H9 (cell line): ENCODE results near the gene SMC5. TPM values are rescaled to one million over a fixed set of nuclear protein-coding genes. Genes with fewer than 3 reads are reported as not detected.

Source experiments
- DNase-seq: peaks from one replicate; pipeline ENCODE4 v3.0.0-alpha.2; 2017
- H2AFZ ChIP-seq: one replicate; pipeline ENCODE4 v1.6.1; 2013; ENCODE audit warnings: mild to moderate bottlenecking, low read length, control low read depth, moderate library complexity
- H2AK5ac ChIP-seq: 2 replicates; pipeline ENCODE4 v1.6.1; 2013; ENCODE audit warnings: low read length, control low read depth, mixed read lengths; ENCODE audit not compliant: insufficient read length
- H2BK120ac ChIP-seq: one replicate; pipeline ENCODE4 v1.6.1; 2013; ENCODE audit warnings: low read depth, mild to moderate bottlenecking, low read length, control low read depth, inconsistent platforms; ENCODE audit not compliant: poor library complexity, severe bottlenecking
- H2BK12ac ChIP-seq: 2 replicates; pipeline ENCODE4 v1.6.1; 2013; ENCODE audit warnings: low read length, control low read depth, mixed read lengths, low read depth; ENCODE audit not compliant: insufficient read length
- H2BK15ac ChIP-seq: 2 replicates; pipeline ENCODE4 v1.6.1; 2013; ENCODE audit warnings: low read depth, low read length, control low read depth
- H2BK20ac ChIP-seq: one replicate; pipeline ENCODE4 v1.6.1; 2013; ENCODE audit warnings: low read depth, mild to moderate bottlenecking, low read length, control low read depth, inconsistent platforms; ENCODE audit not compliant: poor library complexity, severe bottlenecking
- H2BK5ac ChIP-seq: 2 replicates; pipeline ENCODE4 v1.6.1; 2013; ENCODE audit warnings: low read length, control low read depth, mixed read lengths; ENCODE audit not compliant: insufficient read length
- H3K14ac ChIP-seq: 2 replicates; pipeline ENCODE4 v1.6.1; 2013; ENCODE audit warnings: low read length, control low read depth; ENCODE audit not compliant: insufficient read depth
- H3K18ac ChIP-seq: 2 replicates; pipeline ENCODE4 v1.6.1; 2013; ENCODE audit warnings: low read depth, mild to moderate bottlenecking, mixed read lengths, low read length, control low read depth; ENCODE audit not compliant: insufficient read length
- H3K23ac ChIP-seq: 2 replicates; pipeline ENCODE4 v1.6.1; 2013; ENCODE audit warnings: low read length, control low read depth, mixed read lengths, low read depth; ENCODE audit not compliant: insufficient read length
- H3K23me2 ChIP-seq: 2 replicates; pipeline ENCODE4 v1.6.1; 2013; ENCODE audit warnings: low read depth, mild to moderate bottlenecking, mixed read lengths, low read length, control low read depth; ENCODE audit not compliant: insufficient read length, poor library complexity, severe bottlenecking
- H3K27ac ChIP-seq: 2 replicates; pipeline ENCODE4 v1.5.1; 2013; ENCODE audit warnings: low read length, control low read depth, mixed read lengths, low read depth; ENCODE audit not compliant: insufficient read length
- H3K27me3 ChIP-seq: 2 replicates; pipeline ENCODE4 v1.6.1; 2013; ENCODE audit warnings: low read length, control low read depth, inconsistent platforms; ENCODE audit not compliant: insufficient read depth
- H3K4ac ChIP-seq: 2 replicates; pipeline ENCODE4 v1.6.1; 2013; ENCODE audit warnings: low read depth, mild to moderate bottlenecking, control low read depth, inconsistent platforms, low read length, moderate library complexity
- H3K4me1 ChIP-seq: 2 replicates; pipeline ENCODE4 v1.6.1; 2013; ENCODE audit warnings: low read length, control low read depth, inconsistent platforms; ENCODE audit not compliant: insufficient read depth
- H3K4me2 ChIP-seq: 2 replicates; pipeline ENCODE4 v1.6.1; 2013; ENCODE audit warnings: low read length, control low read depth, mixed read lengths; ENCODE audit not compliant: insufficient read length, insufficient read depth
- H3K56ac ChIP-seq: 2 replicates; pipeline ENCODE4 v1.6.1; 2013; ENCODE audit warnings: low read depth, mild to moderate bottlenecking, mixed read lengths, low read length, control low read depth; ENCODE audit not compliant: insufficient read length
- H3K79me1 ChIP-seq: 2 replicates; pipeline ENCODE4 v1.6.1; 2013; ENCODE audit warnings: low read depth, mild to moderate bottlenecking, moderate library complexity, low read length, control low read depth, inconsistent platforms; ENCODE audit not compliant: insufficient read depth, poor library complexity, severe bottlenecking
- H3K79me2 ChIP-seq: 2 replicates; pipeline ENCODE4 v1.6.1; 2013; ENCODE audit warnings: low read length, control low read depth, inconsistent platforms; ENCODE audit not compliant: insufficient read depth
- H3K9ac ChIP-seq: 2 replicates; pipeline ENCODE4 v1.6.1; 2013; ENCODE audit warnings: low read length, control low read depth, mixed read lengths; ENCODE audit not compliant: insufficient read length; ENCODE audit errors: extremely low read depth
- H3K9me3 ChIP-seq: one replicate; pipeline ENCODE4 v1.6.1; 2013; ENCODE audit warnings: low read depth, low read length, inconsistent platforms; ENCODE audit not compliant: control insufficient read depth
- H3T11ph ChIP-seq: one replicate; pipeline ENCODE4 v1.6.1; 2013; ENCODE audit warnings: mild to moderate bottlenecking, low read length, control low read depth, inconsistent platforms
- H4K20me1 ChIP-seq: one replicate; pipeline ENCODE4 v1.6.1; 2013; ENCODE audit not compliant: control insufficient read depth, insufficient read length, insufficient read depth
- H4K5ac ChIP-seq: 2 replicates; pipeline ENCODE4 v1.6.1; 2013; ENCODE audit warnings: low read depth, mild to moderate bottlenecking, mixed read lengths, low read length, control low read depth; ENCODE audit not compliant: insufficient read length
- H4K8ac ChIP-seq: replicated peaks from 2 replicates; pipeline ENCODE4 v1.6.1; 2013; ENCODE audit warnings: low read length, control low read depth, mixed read lengths, low read depth; ENCODE audit not compliant: insufficient read length
- H4K91ac ChIP-seq: 2 replicates; pipeline ENCODE4 v1.6.1; 2013; ENCODE audit warnings: low read depth, mild to moderate bottlenecking, moderate library complexity, mixed read lengths, low read length, control low read depth; ENCODE audit not compliant: insufficient read length
- H3K27ac Mint-ChIP-seq, 3 experiments: 2 replicates in 2 of 3; 3 replicates in 1 of 3; pipeline ENCODE4 v1.8.0; 2020 to 2021; ENCODE audit warnings: mixed read lengths in 3 of 3, mild to moderate bottlenecking in 1 of 3, moderate library complexity in 1 of 3
- H3K27me3 Mint-ChIP-seq: 2 replicates; pipeline ENCODE4 v1.8.0; 2021; ENCODE audit warnings: low read depth, mild to moderate bottlenecking, moderate library complexity, mixed read lengths
- H3K36me3 Mint-ChIP-seq, 3 experiments: 2 replicates in 2 of 3; 3 replicates in 1 of 3; pipeline ENCODE4 v1.8.0; 2020 to 2021; ENCODE audit warnings: low read depth in 3 of 3, mixed read lengths in 3 of 3; ENCODE audit not compliant: insufficient read depth in 1 of 3
- H3K4me1 Mint-ChIP-seq, 2 experiments: 2 replicates each; pipeline ENCODE4 v1.8.0; 2020; ENCODE audit warnings: mixed read lengths in 2 of 2
- H3K4me3 Mint-ChIP-seq, 2 experiments: 2 replicates in 1 of 2; 3 replicates in 1 of 2; pipeline ENCODE4 v1.8.0; 2020 to 2021; ENCODE audit warnings: mild to moderate bottlenecking in 2 of 2, mixed read lengths in 2 of 2, moderate library complexity in 1 of 2
- H3K9me3 Mint-ChIP-seq, 2 experiments: 2 replicates in 1 of 2; 3 replicates in 1 of 2; pipeline ENCODE4 v1.8.0; 2020; ENCODE audit warnings: mild to moderate bottlenecking in 2 of 2, mixed read lengths in 2 of 2, moderate library complexity in 1 of 2
- WGBS: extraction: QIAGEN DNeasy Blood & Tissue Kit; methylation state at CpG from one replicate; pipeline ENCODE4 v1.1.7; 2013; ENCODE audit warnings: missing lambda C conversion rate, low lambda C conversion rate, mixed read lengths; ENCODE audit not compliant: insufficient read length; ENCODE audit errors: extremely low coverage; 5-methylcytosine and 5-hydroxymethylcytosine counted together
- total RNA-seq: library from RNA; stranded (reverse); gene quantifications from 2 replicates; pipeline ENCODE4 v1.2.1, GENCODE V29; 2021
- TF ChIP-seq, protein P1 (sequence below): fragments of 200-600 bp; sonication (generic); conservative IDR thresholded peaks from 3 replicates; pipeline ENCODE4 v1.8.0; 2021; ENCODE audit warnings: antibody characterized with exemption, mild to moderate bottlenecking

SMC5 gene
- total RNA-seq, 1 experiment from 2014 or later: 29.6 TPM

DNA sequence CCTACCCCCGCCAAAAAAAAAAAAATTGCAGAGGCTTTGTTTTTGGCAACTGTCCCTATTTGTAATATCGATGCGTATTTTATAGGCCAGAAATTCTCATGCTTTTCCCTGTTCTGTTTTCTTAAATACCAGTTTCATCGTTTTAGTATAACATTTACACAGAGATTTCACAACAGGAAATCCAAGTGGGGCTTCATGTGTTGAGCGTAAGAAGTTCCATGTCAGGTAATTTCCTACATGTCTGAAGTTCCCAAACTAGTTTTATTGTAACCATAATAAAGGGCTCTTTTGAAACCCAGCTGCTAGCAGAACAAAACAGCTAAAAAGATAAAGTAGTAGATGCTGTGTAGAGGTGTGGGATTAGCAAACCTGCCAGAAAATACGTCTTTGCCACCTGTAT is 4.2 kb downstream of the SMC5 start:
- no peak overlapping the region for H2AK5ac ChIP-seq
- H4K91ac ChIP-seq: no peak overlapping the region
- no CpG with 5 or more reads among the region's 6 CpGs for WGBS
- no peak overlapping the region for H2BK15ac ChIP-seq
- H4K20me1 ChIP-seq: no peaks in the 10 kb centered on the region
- H3K23ac ChIP-seq: no peak overlapping the region
- Mint-ChIP-seq H3K36me3 (peaks cover 27 to 48% (median 43%) of the 10 kb centered on the region in 3 experiments), H3K4me3 (no peak overlapping the region), H3K27ac (no peak overlapping the region), H3K27me3 (peaks cover 2% of the 10 kb centered on the region; the same call in 1 of the 2 replicates), H3K4me1 (peaks cover 37 to 38% of the 10 kb centered on the region in 2 experiments), H3K9me3 (no peaks in the 10 kb centered on the region)
- peaks cover 19% of the 10 kb centered on the region; the same call in 1 of the 2 replicates for H3K79me2 ChIP-seq
- H2BK5ac ChIP-seq: no peak overlapping the region
- no peak overlapping the region for H2AFZ ChIP-seq
- H3K4me2 ChIP-seq: no peak overlapping the region
- H3K27me3 ChIP-seq: no peaks in the 10 kb centered on the region
- H3K9me3 ChIP-seq: no peaks in the 10 kb centered on the region
- peaks cover 4% of the 10 kb centered on the region for H3K23me2 ChIP-seq
- no peak overlapping the region for H3K14ac ChIP-seq
- H3K4me1 ChIP-seq: no peaks in the 10 kb centered on the region
- H2BK12ac ChIP-seq: no peak overlapping the region
- H2BK120ac ChIP-seq: no peak overlapping the region
- H4K5ac ChIP-seq: no peak overlapping the region
- no peak for DNase-seq
- H3K18ac ChIP-seq: no peak overlapping the region
- H2BK20ac ChIP-seq: no peak overlapping the region
- H3K56ac ChIP-seq: no peak overlapping the region
- peaks cover 9% of the 10 kb centered on the region for H3K79me1 ChIP-seq
- no peak overlapping the region for H3T11ph ChIP-seq
- no peak overlapping the region for H3K4ac ChIP-seq
- no peak overlapping the region for H4K8ac ChIP-seq
- H3K9ac ChIP-seq: no peak overlapping the region
- TF ChIP-seq, protein P1, sequence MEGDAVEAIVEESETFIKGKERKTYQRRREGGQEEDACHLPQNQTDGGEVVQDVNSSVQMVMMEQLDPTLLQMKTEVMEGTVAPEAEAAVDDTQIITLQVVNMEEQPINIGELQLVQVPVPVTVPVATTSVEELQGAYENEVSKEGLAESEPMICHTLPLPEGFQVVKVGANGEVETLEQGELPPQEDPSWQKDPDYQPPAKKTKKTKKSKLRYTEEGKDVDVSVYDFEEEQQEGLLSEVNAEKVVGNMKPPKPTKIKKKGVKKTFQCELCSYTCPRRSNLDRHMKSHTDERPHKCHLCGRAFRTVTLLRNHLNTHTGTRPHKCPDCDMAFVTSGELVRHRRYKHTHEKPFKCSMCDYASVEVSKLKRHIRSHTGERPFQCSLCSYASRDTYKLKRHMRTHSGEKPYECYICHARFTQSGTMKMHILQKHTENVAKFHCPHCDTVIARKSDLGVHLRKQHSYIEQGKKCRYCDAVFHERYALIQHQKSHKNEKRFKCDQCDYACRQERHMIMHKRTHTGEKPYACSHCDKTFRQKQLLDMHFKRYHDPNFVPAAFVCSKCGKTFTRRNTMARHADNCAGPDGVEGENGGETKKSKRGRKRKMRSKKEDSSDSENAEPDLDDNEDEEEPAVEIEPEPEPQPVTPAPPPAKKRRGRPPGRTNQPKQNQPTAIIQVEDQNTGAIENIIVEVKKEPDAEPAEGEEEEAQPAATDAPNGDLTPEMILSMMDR: no peak
- H3K27ac ChIP-seq: no peak overlapping the region
